Epithelial cell of esophagus (primary cell): Measurements from ENCODE around the gene NRG2.

ENCODE experiments used
- DNase-seq: peaks from one replicate; pipeline ENCODE4 v3.0.0; 2010; ENCODE audit warnings: low read depth
- H3K4me3 ChIP-seq: 2 replicates; pipeline ENCODE4 v1.5.1; 2011; ENCODE audit warnings: mild to moderate bottlenecking, low read length, control low read depth
- CTCF ChIP-seq: IDR thresholded peaks from 2 replicates; pipeline ENCODE4 v1.5.1; 2011; ENCODE audit warnings: low read depth, mild to moderate bottlenecking, low read length, control low read depth, inconsistent platforms; ENCODE audit not compliant: insufficient read depth; ENCODE audit errors: missing control alignments

Gene NRG2

GRCh38 chr5:140042643-140043507, at the start of gene NRG2:
NRG2 (minus strand) TSS chr5:140043299.
- DNase-seq: peak; percentile 25
- TF ChIP-seq CTCF: no peak

GRCh38 chr5:140090251-140090650, 47.2 kb upstream of the NRG2 start:
- no peak for DNase-seq
- TF ChIP-seq CTCF: no peak
- H3K4me3 ChIP-seq: no peak overlapping the region

More at GRCh38 chr5:140042643-140043507, at the start of gene NRG2:
- peak within 1 kb of the TSS; percentile 28 for H3K4me3 ChIP-seq

GRCh38 chr5:140084541-140084940, 41.4 kb upstream of the NRG2 start:
- TF ChIP-seq CTCF: no peak
- DNase-seq: no peak
- no peak overlapping the region for H3K4me3 ChIP-seq

- H3K4me3 ChIP-seq: no peak overlapping the region
- DNase-seq: no peak
- TF ChIP-seq CTCF: no peak
Measured at GRCh38 chr5:140083650-140084049, 40.6 kb upstream of the NRG2 start.

GRCh38 chr5:140083120-140083519, 40.0 kb upstream of the NRG2 start:
- no peak for TF ChIP-seq CTCF
- no peak overlapping the region for H3K4me3 ChIP-seq
- no peak for DNase-seq

- no peak for TF ChIP-seq CTCF
- no peak for DNase-seq
Measured at GRCh38 chr5:140076788-140077187, 33.7 kb upstream of the NRG2 start.

GRCh38 chr5:140076142-140076541, 33.0 kb upstream of the NRG2 start:
- no peak overlapping the region for H3K4me3 ChIP-seq
- no peak for DNase-seq
- TF ChIP-seq CTCF: no peak

More at GRCh38 chr5:140076788-140077187, 33.7 kb upstream of the NRG2 start:
- no peak overlapping the region for H3K4me3 ChIP-seq
